GM12874 (cell line): ENCODE measurements around the gene B3GALT6.

ENCODE experiments used
- CTCF ChIP-seq: IDR thresholded peaks from 2 replicates; pipeline ENCODE4 v1.5.1; 2011; ENCODE audit warnings: low read depth, mild to moderate bottlenecking, control low read depth, low read length, moderate library complexity; ENCODE audit not compliant: insufficient read depth

The B3GALT6 gene

GRCh38 chr1:1228187-1228586, 3.9 kb upstream of the B3GALT6 start:
- no peak for TF ChIP-seq CTCF

GRCh38 chr1:1228596-1229321, 3.3 kb upstream of the B3GALT6 start:
- no peak for TF ChIP-seq CTCF

GRCh38 chr1:1229770-1230169, 2.3 kb upstream of the B3GALT6 start:
- no peak for TF ChIP-seq CTCF

GRCh38 chr1:1230656-1231399, 1.2 kb upstream of the B3GALT6 start:
- TF ChIP-seq CTCF = no peak

GRCh38 chr1:1231400-1232207, 433 bp upstream of the B3GALT6 start, which contains the start of gene SDF4:
SDF4 (minus strand) TSS chr1:1232001; CDS start chr1:1228772, 3,229 bp downstream.
- no peak for TF ChIP-seq CTCF

- no peak for TF ChIP-seq CTCF
Observed at GRCh38 chr1:1232796-1233566, 944 bp downstream of the B3GALT6 start.
